LNCaP clone FGC (cell line): Measurements from ENCODE around the gene DNAJB8.
A peak's percentile ranks its signal among the peaks of the same experiment; 100 is the strongest.

Source experiments
- DNase-seq: peaks from one replicate; pipeline ENCODE4 v3.0.0-alpha.2; 2011; ENCODE audit warnings: low read depth
- H3K4me3 ChIP-seq: 2 replicates; pipeline ENCODE4 v1.5.1; 2011; ENCODE audit warnings: mild to moderate bottlenecking, low read depth, low read length, control low read depth
- CTCF ChIP-seq: IDR thresholded peaks from 2 replicates; pipeline ENCODE4 v1.5.1; 2012; ENCODE audit warnings: mild to moderate bottlenecking; ENCODE audit not compliant: control insufficient read depth, insufficient read depth; ENCODE audit errors: extremely low read depth

The DNAJB8 gene

GRCh38 chr3:128504533-128504915 is 37.8 kb upstream of the DNAJB8 start:
- TF ChIP-seq CTCF = no peak
- no peak for DNase-seq
- H3K4me3 ChIP-seq = no peak overlapping the region

- no peak for DNase-seq
These were observed 37.3 kb upstream of the DNAJB8 start for GRCh38 chr3:128503751-128504532.

GRCh38 chr3:128503164-128503651 is 36.5 kb upstream of the DNAJB8 start:
- H3K4me3 ChIP-seq = no peak overlapping the region
- peak; percentile 52 for TF ChIP-seq CTCF
- DNase-seq = no peak

More at GRCh38 chr3:128503751-128504532, 37.3 kb upstream of the DNAJB8 start:
- H3K4me3 ChIP-seq = no peak overlapping the region
- TF ChIP-seq CTCF = no peak

- no peak overlapping the region for H3K4me3 ChIP-seq
- TF ChIP-seq CTCF = no peak
- no peak for DNase-seq
These were observed 36.0 kb upstream of the DNAJB8 start for GRCh38 chr3:128502712-128503111.

- no peak for DNase-seq
- TF ChIP-seq CTCF = no peak
- no peak overlapping the region for H3K4me3 ChIP-seq
These were observed 34.7 kb upstream of the DNAJB8 start for GRCh38 chr3:128501431-128501830.

- no peak overlapping the region for H3K4me3 ChIP-seq
- no peak for TF ChIP-seq CTCF
These were observed 33.9 kb upstream of the DNAJB8 start for GRCh38 chr3:128500556-128500955.

More at GRCh38 chr3:128500556-128500955, 33.9 kb upstream of the DNAJB8 start:
- no peak for DNase-seq
